HepG2 (cell line): Measurements from ENCODE around the gene STKLD1. TPM values are rescaled to one million over a fixed set of nuclear protein-coding genes. Genes with fewer than 3 reads are reported as not detected.

Source experiments
- ATAC-seq: fragments of 200-7000 bp; cut with Tn5 transposase; 3 replicates; pipeline ENCODE4 v1.9.1; 2020; ENCODE audit warnings: mild to moderate bottlenecking, moderate library complexity
- BruUV-seq: library from RNA; stranded (reverse); fragments of 400-500 nt; replicated peaks from 2 replicates; lab custom pipeline; 2021; lab: Mats Ljungman, UMichigan
- CTCF ChIA-PET: fragments of 300-600 bp; formaldehyde crosslinking; extraction: SDS; loops from one replicate; lab custom pipeline; 2021; ENCODE audit warnings: low total read pairs, inconsistent platforms, low intra/inter-chr PET ratio; lab: Yijun Ruan, JAX
- POLR2A ChIA-PET: fragments of 350-600 bp; sonication (Branson Sonifier 250); formaldehyde crosslinking; loops from one replicate; lab custom pipeline; 2020; ENCODE audit warnings: antibody characterized with exemption, inconsistent platforms; lab: Yijun Ruan, JAX
- DNase-seq: peaks from one replicate; pipeline ENCODE4 v3.0.0-alpha.2; 2015; ENCODE audit warnings: low spot score
- FAIRE-seq: peaks from 3 replicates; lab custom pipeline; 2011; peaks lifted over from hg19 to GRCh38; lab: Jason Lieb, UNC
- H2AFZ ChIP-seq: one replicate; pipeline ENCODE4 v1.6.1; 2011; ENCODE audit warnings: low read length, inconsistent platforms
- H3K27ac ChIP-seq: fragments of 300-600 bp; 3 replicates; pipeline ENCODE4 v1.8.0; 2011; ENCODE audit warnings: mixed run types, mild to moderate bottlenecking, mixed read lengths, low read length, inconsistent platforms; ENCODE audit not compliant: insufficient read depth; ENCODE audit errors: extremely low read length
- H3K27me3 ChIP-seq, 2 experiments: fragments of 200-600 bp in 1 of 2; 2 replicates in 1 of 2; 3 replicates in 1 of 2; pipeline versions ENCODE4 v1.6.0 to v1.8.0; 2011; ENCODE audit warnings: low read length in 2 of 2, mild to moderate bottlenecking in 2 of 2, moderate library complexity in 2 of 2, inconsistent platforms in 1 of 2; ENCODE audit not compliant: insufficient read depth in 2 of 2, control insufficient read depth in 1 of 2
- H3K36me3 ChIP-seq, 2 experiments: fragments of 200-600 bp in 1 of 2; replicated peaks in 1 of 2; 2 replicates in 1 of 2; 3 replicates in 1 of 2; pipeline versions ENCODE4 v1.5.1 to v1.8.0; 2011; ENCODE audit warnings: low read length in 2 of 2, inconsistent platforms in 1 of 2; ENCODE audit not compliant: insufficient read depth in 2 of 2, control insufficient read depth in 1 of 2
- H3K4me1 ChIP-seq: 2 replicates; pipeline ENCODE4 v1.5.1; 2012; ENCODE audit warnings: low read length, inconsistent platforms; ENCODE audit not compliant: insufficient read depth
- H3K4me2 ChIP-seq: 2 replicates; pipeline ENCODE4 v1.6.0; 2011; ENCODE audit warnings: low read depth, low read length, inconsistent platforms
- H3K4me3 ChIP-seq, 3 experiments: fragments of 200-600 bp in 1 of 3; sonication (generic), shearing (Covaris generic) in 1 of 3; replicated peaks in 1 of 3; 2 replicates each; pipeline ENCODE4 v1.5.1; 2011 to 2016; ENCODE audit warnings: low read length in 3 of 3, inconsistent platforms in 2 of 3, low read depth in 2 of 3, mild to moderate bottlenecking in 2 of 3, control low read depth in 1 of 3, mixed read lengths in 1 of 3; ENCODE audit not compliant: insufficient read depth in 1 of 3
- H3K79me2 ChIP-seq: one replicate; pipeline ENCODE4 v1.6.1; 2011; ENCODE audit warnings: low read length, inconsistent platforms; ENCODE audit not compliant: insufficient read depth
- H3K9ac ChIP-seq: 2 replicates; pipeline ENCODE4 v1.6.0; 2011; ENCODE audit warnings: mild to moderate bottlenecking, low read depth, low read length, inconsistent platforms; ENCODE audit not compliant: insufficient read depth
- H3K9me3 ChIP-seq: 2 replicates; pipeline ENCODE4 v1.5.1; 2012; ENCODE audit warnings: mild to moderate bottlenecking, low read length
- H4K20me1 ChIP-seq: 2 replicates; pipeline ENCODE4 v1.6.0; 2011; ENCODE audit warnings: inconsistent platforms, mild to moderate bottlenecking, low read length, moderate library complexity; ENCODE audit not compliant: insufficient read depth
- ATF3 ChIP-seq: sonication (generic); formaldehyde crosslinking; IDR thresholded peaks from 2 replicates; pipeline ENCODE4 v1.4.0; 2020; ENCODE audit warnings: missing genetic modification reagents
- DNMT3B ChIP-seq: conservative IDR thresholded peaks from 2 replicates; pipeline ENCODE4 v1.6.1; 2016; ENCODE audit warnings: missing biosample characterization, control low read depth
- NAIF1 ChIP-seq: sonication (generic); formaldehyde crosslinking; IDR thresholded peaks from 2 replicates; pipeline ENCODE4 v1.5.0; 2020; ENCODE audit warnings: mild to moderate bottlenecking, missing genetic modification reagents, borderline replicate concordance
- NR3C1 ChIP-seq: sonication (generic); formaldehyde crosslinking; IDR thresholded peaks from 2 replicates; pipeline ENCODE4 v1.4.0; 2020; ENCODE audit warnings: missing genetic modification reagents
- POGK ChIP-seq: sonication (generic); formaldehyde crosslinking; conservative IDR thresholded peaks from 2 replicates; pipeline ENCODE4 v1.8.0; 2022; ENCODE audit warnings: mild to moderate bottlenecking, moderate library complexity, missing genetic modification reagents
- RBFOX2 ChIP-seq: fragments of 200-400 bp; formaldehyde crosslinking; IDR thresholded peaks from 2 replicates; pipeline ENCODE4 v1.6.1; 2017; ENCODE audit warnings: low read depth, mild to moderate bottlenecking, low read length
- ZBTB34 ChIP-seq: sonication (generic); formaldehyde crosslinking; IDR thresholded peaks from 2 replicates; pipeline ENCODE4 v1.8.0; 2022; ENCODE audit warnings: mild to moderate bottlenecking, missing genetic modification reagents
- ZFP37 ChIP-seq: sonication (generic); formaldehyde crosslinking; IDR thresholded peaks from 2 replicates; pipeline ENCODE4 v1.4.0; 2020; ENCODE audit warnings: missing genetic modification reagents, borderline replicate concordance
- ZKSCAN8 ChIP-seq: IDR thresholded peaks from 2 replicates; pipeline ENCODE4 v1.6.1; 2016; ENCODE audit warnings: borderline replicate concordance, missing genetic modification reagents, missing compliant biosample characterization
- ZNF230 ChIP-seq: sonication (generic); formaldehyde crosslinking; IDR thresholded peaks from 2 replicates; pipeline ENCODE4 v1.4.0; 2020; ENCODE audit warnings: mild to moderate bottlenecking, missing genetic modification reagents
- ZNF549 ChIP-seq: sonication (generic); formaldehyde crosslinking; IDR thresholded peaks from 2 replicates; pipeline ENCODE4 v1.5.0; 2020; ENCODE audit warnings: missing genetic modification reagents
- WGBS: methylation state at CpG from one replicate; pipeline ENCODE4 v1.1.6; 2017; ENCODE audit warnings: low lambda C conversion rate; 5-methylcytosine and 5-hydroxymethylcytosine counted together
- in situ Hi-C: cut with HindIII; loops from 2 replicates; pipeline ENCODE4 v1.10.0; 2017; ENCODE audit warnings: low pct_unique_long_range_greater_than_20kb; ENCODE audit not compliant: extremely low pct_ligation_motif_present
- intact Hi-C: fragments of 100-400 bp; cut with micrococcal nuclease; formaldehyde crosslinking; loops from one replicate; pipeline ENCODE4 v1.10.0; 2022; ENCODE audit not compliant: unreplicated experiment
- polyA plus RNA-seq, 8 experiments: library from polyadenylated mRNA; depleted of rRNA in 3 of 8; stranded (reverse) in 7 of 8; unstranded in 1 of 8; fragments of >200 nt; fragmentation: Illumina TruSeq in 4 of 8; extraction: Trizol in 4 of 8; gene quantifications; 2 replicates each; pipeline versions ENCODE4 v1.2.1 to v1.2.3, GENCODE V29; 2011 to 2016; ENCODE audit warnings: low read depth in 4 of 8, missing spikeins in 1 of 8, mixed read lengths in 1 of 8; ENCODE audit not compliant: insufficient read depth in 1 of 8
- total RNA-seq, 5 experiments: library from RNA; depleted of rRNA; stranded (reverse); fragments of >200 nt; fragmentation: Illumina TruSeq; extraction: Trizol; gene quantifications; 2 replicates each; pipeline ENCODE4 v1.2.3, GENCODE V29; 2016; ENCODE audit warnings: low read depth in 1 of 5

STKLD1 gene
- total and polyA plus RNA-seq, 2 of the 13 experiments (the other 11 are each of a cell fraction or from before 2014, with no cell fraction given), result 1.5 to 2.2 TPM

- ATAC-seq, result no peak
- CTCF ChIA-PET, result no interaction called here
- intact Hi-C loops, result no loop called here
- Histone ChIP-seq H3K9me3 (no peaks in the 10 kb centered on the region), H3K9ac (no peak overlapping the region), H3K27ac (no peak overlapping the region), H3K4me3 (no peak overlapping the region), H2AFZ (no peak overlapping the region), H3K36me3 (peaks cover 18 to 41% of the 10 kb centered on the region in 2 experiments; a peak in 4 of 5 replicates), H3K4me2 (no peak overlapping the region), H4K20me1 (0 out of 2 replicates have a peak, but pooled peaks cover 7% of the 10 kb centered on the region), H3K79me2 (peaks cover 26% of the 10 kb centered on the region), H3K27me3 (no peaks in the 10 kb centered on the region; a peak in 1 of 5 replicates), H3K4me1 (peaks cover 22% of the 10 kb centered on the region)
- POLR2A ChIA-PET, result no interaction called here
- BruUV-seq, result no TSS peak
- no peak for DNase-seq
- no peak for FAIRE-seq
- peak; percentile 21; the same call in 1 of the 2 replicates for TF ChIP-seq RBFOX2
- no peak for TF ChIP-seq ZNF549 (CRISPR knock-in tag)
- in situ Hi-C loops, result loop anchor here (5.0 kb wide), 1 partner anchor 145 kb away; no protein-coding TSS in a partner anchor
- 91% methylated on average over 20 of the region's 20 CpGs for WGBS
Measured at GRCh38 chr9:133332381-133332730, 43.8 kb upstream of the STKLD1 start.

- Histone ChIP-seq H2AFZ (no peak overlapping the region), H3K27ac (no peak overlapping the region), H3K9ac (no peak overlapping the region), H3K79me2 (peaks cover 26% of the 10 kb centered on the region), H3K4me3 (no peak overlapping the region), H3K4me2 (no peak overlapping the region), H3K27me3 (no peaks in the 10 kb centered on the region; a peak in 1 of 5 replicates), H3K9me3 (no peaks in the 10 kb centered on the region), H3K4me1 (peaks cover 22% of the 10 kb centered on the region), H3K36me3 (peaks cover 18 to 41% of the 10 kb centered on the region in 2 experiments; a peak in 4 of 5 replicates), H4K20me1 (0 out of 2 replicates have a peak, but pooled peaks cover 7% of the 10 kb centered on the region)
- WGBS, result 91% methylated on average over 10 of the region's 11 CpGs
- FAIRE-seq, result no peak
- in situ Hi-C loops, result loop anchor here (5.0 kb wide), 1 partner anchor 146 kb away; no protein-coding TSS in a partner anchor
- DNase-seq, result no peak
- ATAC-seq, result no peak
- CTCF ChIA-PET, result no interaction called here
- intact Hi-C loops, result no loop called here
- BruUV-seq, result no TSS peak
- POLR2A ChIA-PET, result no interaction called here
- no peak for TF ChIP-seq DNMT3B (CRISPR knock-in tag)
- TF ChIP-seq NAIF1 (CRISPR knock-in tag), result no peak
- TF ChIP-seq NR3C1 (CRISPR knock-in tag), result no peak
- no peak for TF ChIP-seq ZFP37 (CRISPR knock-in tag)
- no peak for TF ChIP-seq ZNF230 (CRISPR knock-in tag)
- no peak for TF ChIP-seq ZKSCAN8 (CRISPR knock-in tag)
- TF ChIP-seq POGK (CRISPR knock-in tag), result no peak
- no peak for TF ChIP-seq ZBTB34
- TF ChIP-seq ATF3 (CRISPR knock-in tag), result no peak
Measured at GRCh38 chr9:133333011-133333410, 43.2 kb upstream of the STKLD1 start.
